H9 (cell line): ENCODE data around the gene BIRC7. TPM values are rescaled to one million over a fixed set of nuclear protein-coding genes. Genes with fewer than 3 reads are reported as not detected.

Experiments
- DNase-seq: peaks from one replicate; pipeline ENCODE4 v3.0.0-alpha.2; 2017
- H2AFZ ChIP-seq: one replicate; pipeline ENCODE4 v1.6.1; 2013; ENCODE audit warnings: mild to moderate bottlenecking, low read length, control low read depth, moderate library complexity
- H2AK5ac ChIP-seq: 2 replicates; pipeline ENCODE4 v1.6.1; 2013; ENCODE audit warnings: low read length, control low read depth, mixed read lengths; ENCODE audit not compliant: insufficient read length
- H2BK120ac ChIP-seq: one replicate; pipeline ENCODE4 v1.6.1; 2013; ENCODE audit warnings: low read depth, mild to moderate bottlenecking, low read length, control low read depth, inconsistent platforms; ENCODE audit not compliant: poor library complexity, severe bottlenecking
- H2BK12ac ChIP-seq: 2 replicates; pipeline ENCODE4 v1.6.1; 2013; ENCODE audit warnings: low read length, control low read depth, mixed read lengths, low read depth; ENCODE audit not compliant: insufficient read length
- H2BK15ac ChIP-seq: 2 replicates; pipeline ENCODE4 v1.6.1; 2013; ENCODE audit warnings: low read depth, low read length, control low read depth
- H2BK20ac ChIP-seq: one replicate; pipeline ENCODE4 v1.6.1; 2013; ENCODE audit warnings: low read depth, mild to moderate bottlenecking, low read length, control low read depth, inconsistent platforms; ENCODE audit not compliant: poor library complexity, severe bottlenecking
- H2BK5ac ChIP-seq: 2 replicates; pipeline ENCODE4 v1.6.1; 2013; ENCODE audit warnings: low read length, control low read depth, mixed read lengths; ENCODE audit not compliant: insufficient read length
- H3K14ac ChIP-seq: 2 replicates; pipeline ENCODE4 v1.6.1; 2013; ENCODE audit warnings: low read length, control low read depth; ENCODE audit not compliant: insufficient read depth
- H3K18ac ChIP-seq: 2 replicates; pipeline ENCODE4 v1.6.1; 2013; ENCODE audit warnings: low read depth, mild to moderate bottlenecking, mixed read lengths, low read length, control low read depth; ENCODE audit not compliant: insufficient read length
- H3K23ac ChIP-seq: 2 replicates; pipeline ENCODE4 v1.6.1; 2013; ENCODE audit warnings: low read length, control low read depth, mixed read lengths, low read depth; ENCODE audit not compliant: insufficient read length
- H3K23me2 ChIP-seq: 2 replicates; pipeline ENCODE4 v1.6.1; 2013; ENCODE audit warnings: low read depth, mild to moderate bottlenecking, mixed read lengths, low read length, control low read depth; ENCODE audit not compliant: insufficient read length, poor library complexity, severe bottlenecking
- H3K27ac ChIP-seq: 2 replicates; pipeline ENCODE4 v1.5.1; 2013; ENCODE audit warnings: low read length, control low read depth, mixed read lengths, low read depth; ENCODE audit not compliant: insufficient read length
- H3K27me3 ChIP-seq: 2 replicates; pipeline ENCODE4 v1.6.1; 2013; ENCODE audit warnings: low read length, control low read depth, inconsistent platforms; ENCODE audit not compliant: insufficient read depth
- H3K4ac ChIP-seq: 2 replicates; pipeline ENCODE4 v1.6.1; 2013; ENCODE audit warnings: low read depth, mild to moderate bottlenecking, control low read depth, inconsistent platforms, low read length, moderate library complexity
- H3K4me1 ChIP-seq: 2 replicates; pipeline ENCODE4 v1.6.1; 2013; ENCODE audit warnings: low read length, control low read depth, inconsistent platforms; ENCODE audit not compliant: insufficient read depth
- H3K4me2 ChIP-seq: 2 replicates; pipeline ENCODE4 v1.6.1; 2013; ENCODE audit warnings: low read length, control low read depth, mixed read lengths; ENCODE audit not compliant: insufficient read length, insufficient read depth
- H3K56ac ChIP-seq: 2 replicates; pipeline ENCODE4 v1.6.1; 2013; ENCODE audit warnings: low read depth, mild to moderate bottlenecking, mixed read lengths, low read length, control low read depth; ENCODE audit not compliant: insufficient read length
- H3K79me1 ChIP-seq: 2 replicates; pipeline ENCODE4 v1.6.1; 2013; ENCODE audit warnings: low read depth, mild to moderate bottlenecking, moderate library complexity, low read length, control low read depth, inconsistent platforms; ENCODE audit not compliant: insufficient read depth, poor library complexity, severe bottlenecking
- H3K79me2 ChIP-seq: 2 replicates; pipeline ENCODE4 v1.6.1; 2013; ENCODE audit warnings: low read length, control low read depth, inconsistent platforms; ENCODE audit not compliant: insufficient read depth
- H3K9ac ChIP-seq: 2 replicates; pipeline ENCODE4 v1.6.1; 2013; ENCODE audit warnings: low read length, control low read depth, mixed read lengths; ENCODE audit not compliant: insufficient read length; ENCODE audit errors: extremely low read depth
- H3K9me3 ChIP-seq: one replicate; pipeline ENCODE4 v1.6.1; 2013; ENCODE audit warnings: low read depth, low read length, inconsistent platforms; ENCODE audit not compliant: control insufficient read depth
- H3T11ph ChIP-seq: one replicate; pipeline ENCODE4 v1.6.1; 2013; ENCODE audit warnings: mild to moderate bottlenecking, low read length, control low read depth, inconsistent platforms
- H4K20me1 ChIP-seq: one replicate; pipeline ENCODE4 v1.6.1; 2013; ENCODE audit not compliant: control insufficient read depth, insufficient read length, insufficient read depth
- H4K5ac ChIP-seq: 2 replicates; pipeline ENCODE4 v1.6.1; 2013; ENCODE audit warnings: low read depth, mild to moderate bottlenecking, mixed read lengths, low read length, control low read depth; ENCODE audit not compliant: insufficient read length
- H4K8ac ChIP-seq: replicated peaks from 2 replicates; pipeline ENCODE4 v1.6.1; 2013; ENCODE audit warnings: low read length, control low read depth, mixed read lengths, low read depth; ENCODE audit not compliant: insufficient read length
- H4K91ac ChIP-seq: 2 replicates; pipeline ENCODE4 v1.6.1; 2013; ENCODE audit warnings: low read depth, mild to moderate bottlenecking, moderate library complexity, mixed read lengths, low read length, control low read depth; ENCODE audit not compliant: insufficient read length
- H3K27ac Mint-ChIP-seq, 3 experiments: 2 replicates in 2 of 3; 3 replicates in 1 of 3; pipeline ENCODE4 v1.8.0; 2020 to 2021; ENCODE audit warnings: mixed read lengths in 3 of 3, mild to moderate bottlenecking in 1 of 3, moderate library complexity in 1 of 3
- H3K27me3 Mint-ChIP-seq: 2 replicates; pipeline ENCODE4 v1.8.0; 2021; ENCODE audit warnings: low read depth, mild to moderate bottlenecking, moderate library complexity, mixed read lengths
- H3K36me3 Mint-ChIP-seq, 3 experiments: 2 replicates in 2 of 3; 3 replicates in 1 of 3; pipeline ENCODE4 v1.8.0; 2020 to 2021; ENCODE audit warnings: low read depth in 3 of 3, mixed read lengths in 3 of 3; ENCODE audit not compliant: insufficient read depth in 1 of 3
- H3K4me1 Mint-ChIP-seq, 2 experiments: 2 replicates each; pipeline ENCODE4 v1.8.0; 2020; ENCODE audit warnings: mixed read lengths in 2 of 2
- H3K4me3 Mint-ChIP-seq, 2 experiments: 2 replicates in 1 of 2; 3 replicates in 1 of 2; pipeline ENCODE4 v1.8.0; 2020 to 2021; ENCODE audit warnings: mild to moderate bottlenecking in 2 of 2, mixed read lengths in 2 of 2, moderate library complexity in 1 of 2
- H3K9me3 Mint-ChIP-seq, 2 experiments: 2 replicates in 1 of 2; 3 replicates in 1 of 2; pipeline ENCODE4 v1.8.0; 2020; ENCODE audit warnings: mild to moderate bottlenecking in 2 of 2, mixed read lengths in 2 of 2, moderate library complexity in 1 of 2
- CTCF ChIP-seq: fragments of 200-600 bp; sonication (generic); conservative IDR thresholded peaks from 3 replicates; pipeline ENCODE4 v1.8.0; 2021; ENCODE audit warnings: antibody characterized with exemption, mild to moderate bottlenecking
- WGBS: extraction: QIAGEN DNeasy Blood & Tissue Kit; methylation state at CpG from one replicate; pipeline ENCODE4 v1.1.7; 2013; ENCODE audit warnings: missing lambda C conversion rate, low lambda C conversion rate, mixed read lengths; ENCODE audit not compliant: insufficient read length; ENCODE audit errors: extremely low coverage; 5-methylcytosine and 5-hydroxymethylcytosine counted together
- total RNA-seq: library from RNA; stranded (reverse); gene quantifications from 2 replicates; pipeline ENCODE4 v1.2.1, GENCODE V29; 2021

The BIRC7 gene
- total RNA-seq, 1 experiment from 2014 or later, result not detected

DNA sequence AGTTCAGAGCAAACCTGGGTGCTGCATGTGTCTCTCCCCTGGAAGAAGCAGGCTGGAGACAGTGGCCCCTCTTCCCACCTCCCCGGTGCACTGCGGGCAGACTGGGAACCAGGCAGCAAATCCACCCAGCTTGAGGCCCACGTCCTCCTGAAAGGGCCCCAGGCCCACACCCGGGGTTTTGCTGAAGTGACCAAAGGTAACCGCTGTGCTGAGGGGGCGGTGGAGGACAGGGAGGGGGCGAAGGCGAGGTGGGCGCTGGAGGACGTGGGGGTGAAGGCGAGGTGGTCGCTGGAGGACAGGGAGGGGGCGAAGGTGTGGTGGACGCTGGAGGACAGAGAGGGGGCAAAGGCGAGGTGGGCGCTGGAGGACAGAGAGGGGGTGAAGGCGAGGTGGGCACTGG, 1.8 kb upstream of the BIRC7 start:
- Mint-ChIP-seq H3K27ac (no peak overlapping the region), H3K9me3 (no peaks in the 10 kb centered on the region; a peak in 1 of 5 replicates), H3K27me3 (peaks cover 17% of the 10 kb centered on the region), H3K4me1 (peaks cover 28 to 50% of the 10 kb centered on the region in 2 experiments), H3K36me3 (no peaks in the 10 kb centered on the region), H3K4me3 (no peak overlapping the region)
- no peaks in the 10 kb centered on the region for H3K79me2 ChIP-seq
- H3K79me1 ChIP-seq, result no peaks in the 10 kb centered on the region
- no peak overlapping the region for H4K91ac ChIP-seq
- no peaks in the 10 kb centered on the region for H3K9me3 ChIP-seq
- H3K9ac ChIP-seq, result no peak overlapping the region
- no peak overlapping the region for H3K4ac ChIP-seq
- no peak overlapping the region for H3K18ac ChIP-seq
- H3T11ph ChIP-seq, result no peak overlapping the region
- H3K4me1 ChIP-seq, result peaks cover 2% of the 10 kb centered on the region; the same call in 1 of the 2 replicates
- no peak overlapping the region for H2BK20ac ChIP-seq
- H3K27ac ChIP-seq, result no peak overlapping the region
- H4K5ac ChIP-seq, result no peak overlapping the region
- no peak for TF ChIP-seq CTCF
- no peak overlapping the region for H3K4me2 ChIP-seq
- H4K20me1 ChIP-seq, result no peaks in the 10 kb centered on the region
- WGBS, result no CpG with 5 or more reads among the region's 17 CpGs
- no peak overlapping the region for H3K23ac ChIP-seq
- H3K14ac ChIP-seq, result no peak overlapping the region
- no peak overlapping the region for H2AK5ac ChIP-seq
- H3K27me3 ChIP-seq, result no peaks in the 10 kb centered on the region
- H3K23me2 ChIP-seq, result no peaks in the 10 kb centered on the region
- H4K8ac ChIP-seq, result no peak overlapping the region
- no peak overlapping the region for H3K56ac ChIP-seq
- no peak overlapping the region for H2BK120ac ChIP-seq
- no peak overlapping the region for H2BK12ac ChIP-seq
- H2BK15ac ChIP-seq, result no peak overlapping the region
- no peak overlapping the region for H2BK5ac ChIP-seq
- DNase-seq, result no peak
- H2AFZ ChIP-seq, result no peak overlapping the region
